HG02970 (cell line): ENCODE results near the gene CLIP1.
"Not testable (repeated sequence)": the region's sequence is repeated elsewhere in the genome, so short reads cannot be mapped to it uniquely, and the experiment has no call there.

Experiments used
- ATAC-seq: cut with Tn5 transposase; IDR thresholded peaks from one replicate; pipeline ENCODE4 v1.9.1; 2021; ENCODE audit warnings: mild to moderate bottlenecking, moderate library complexity, moderate number of reproducible peaks; ENCODE audit not compliant: unreplicated experiment, low FRiP score

Gene CLIP1

DNA sequence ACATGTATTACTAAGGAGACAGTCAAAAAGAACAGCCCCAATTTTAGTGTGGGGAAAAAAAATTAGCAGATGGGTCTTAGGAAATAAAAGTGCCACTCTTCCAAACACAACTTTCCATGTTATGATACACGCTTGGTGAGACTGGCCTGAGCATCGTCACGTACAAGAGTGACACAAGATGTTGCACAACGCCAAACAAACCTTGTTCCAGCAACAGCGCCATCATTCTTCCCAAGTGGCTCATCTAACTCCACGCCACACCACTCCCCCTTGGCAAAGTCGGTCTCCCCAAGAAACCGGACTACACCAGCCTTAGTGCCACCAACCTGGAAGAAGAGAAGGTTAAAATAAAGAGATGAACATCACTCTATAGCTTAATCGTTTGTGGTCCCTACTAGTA, 58.7 kb downstream of the CLIP1 start:
- no peak for ATAC-seq

DNA sequence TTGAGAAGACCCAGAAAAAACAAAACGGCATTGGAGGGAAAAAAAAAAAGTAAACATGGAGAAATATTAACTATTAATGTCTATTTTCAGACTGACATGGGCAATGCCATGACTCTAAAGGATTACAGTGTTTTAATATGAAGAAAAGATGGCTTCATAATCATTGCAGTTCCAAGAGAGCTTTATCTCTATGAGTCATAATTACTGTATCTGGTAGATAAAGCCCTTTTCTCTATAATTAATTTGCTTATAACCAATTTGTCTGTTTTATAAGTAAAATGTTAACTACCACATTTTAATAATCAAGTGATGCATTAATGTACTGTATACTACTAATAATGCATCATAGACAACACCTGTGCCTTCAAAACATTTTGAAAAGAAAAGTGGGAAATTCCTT, 59.7 kb downstream of the CLIP1 start:
- no peak for ATAC-seq

DNA sequence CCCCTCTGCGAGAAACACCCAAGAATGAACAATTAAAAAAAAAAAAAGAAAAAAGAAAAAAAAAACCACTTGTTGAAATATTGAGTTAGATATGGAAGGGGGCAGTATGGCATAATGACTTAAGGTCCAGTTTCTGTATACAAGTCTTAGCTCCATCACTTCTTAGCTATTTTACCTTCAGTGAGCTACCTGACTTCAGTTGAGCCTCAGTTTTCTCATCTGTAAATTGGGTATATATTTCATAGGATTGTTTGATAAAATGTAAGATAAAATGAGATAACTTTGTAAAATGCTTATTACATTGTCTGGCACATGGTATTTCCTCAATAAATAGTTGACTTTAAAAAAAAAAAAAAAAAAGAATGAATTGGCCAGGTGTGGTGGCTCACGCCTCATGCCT, 64.1 kb downstream of the CLIP1 start:
- ATAC-seq: not testable (repeated sequence)

DNA sequence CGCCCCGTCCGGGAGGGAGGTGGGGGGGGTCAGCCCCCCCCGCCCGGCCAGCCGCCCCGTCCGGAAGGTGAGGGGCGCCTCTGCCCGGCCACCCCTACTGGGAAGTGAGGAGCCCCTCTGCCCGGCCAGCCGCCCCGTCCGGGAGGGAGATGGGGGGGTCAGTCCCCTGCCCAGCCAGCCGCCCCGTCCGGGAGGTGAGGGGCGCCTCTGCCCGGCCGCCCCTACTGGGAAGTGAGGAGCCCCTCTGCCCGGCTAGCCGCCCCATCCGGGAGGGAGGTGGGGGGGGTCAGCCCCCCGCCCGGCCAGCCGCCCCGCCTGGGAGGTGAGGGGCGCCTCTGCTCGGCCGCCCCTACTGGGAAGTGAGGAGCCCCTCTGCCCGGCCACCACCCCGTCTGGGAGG, 64.9 kb downstream of the CLIP1 start:
- not testable (repeated sequence) for ATAC-seq

DNA sequence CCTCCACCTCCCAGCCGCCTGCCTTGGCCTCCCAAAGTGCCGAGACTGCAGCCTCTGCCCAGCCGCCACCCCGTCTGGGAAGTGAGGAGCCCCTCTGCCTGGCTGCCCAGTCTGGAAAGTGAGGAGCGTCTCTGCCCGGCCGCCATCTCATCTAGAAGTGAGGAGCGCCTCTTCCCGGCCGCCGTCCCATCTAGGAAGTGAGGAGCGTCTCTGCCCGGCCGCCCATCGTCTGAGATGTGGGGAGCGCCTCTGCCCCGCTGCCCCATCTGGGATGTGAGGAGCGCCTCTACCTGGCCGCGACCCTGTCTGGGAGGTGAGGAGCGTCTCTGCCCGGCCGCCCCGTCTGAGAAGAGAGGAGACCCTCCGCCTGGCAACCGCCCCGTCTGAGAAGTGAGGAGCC, 65.5 kb downstream of the CLIP1 start:
- ATAC-seq: not testable (repeated sequence)

DNA sequence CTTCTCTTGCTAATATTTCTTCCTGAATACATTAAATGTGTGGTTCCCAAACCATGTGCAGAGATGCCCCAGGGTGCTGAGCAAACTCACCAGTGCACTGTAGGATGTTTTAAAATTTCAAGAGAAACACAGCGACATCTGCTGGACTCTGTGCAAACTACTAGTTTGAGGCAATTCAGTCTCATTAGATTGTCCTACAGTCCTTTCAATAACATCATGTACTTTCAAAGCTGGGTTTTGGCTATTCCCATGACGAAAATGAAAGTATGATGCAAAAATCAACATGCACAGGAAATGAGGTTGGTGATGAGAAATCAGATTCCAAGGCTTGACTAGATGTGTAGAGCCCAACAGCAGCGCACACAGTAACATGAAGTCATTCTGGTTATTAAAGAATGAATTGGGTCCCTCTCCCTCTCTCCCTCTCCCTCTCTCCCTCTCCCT, 66.3 kb downstream of the CLIP1 start:
- no peak for ATAC-seq

DNA sequence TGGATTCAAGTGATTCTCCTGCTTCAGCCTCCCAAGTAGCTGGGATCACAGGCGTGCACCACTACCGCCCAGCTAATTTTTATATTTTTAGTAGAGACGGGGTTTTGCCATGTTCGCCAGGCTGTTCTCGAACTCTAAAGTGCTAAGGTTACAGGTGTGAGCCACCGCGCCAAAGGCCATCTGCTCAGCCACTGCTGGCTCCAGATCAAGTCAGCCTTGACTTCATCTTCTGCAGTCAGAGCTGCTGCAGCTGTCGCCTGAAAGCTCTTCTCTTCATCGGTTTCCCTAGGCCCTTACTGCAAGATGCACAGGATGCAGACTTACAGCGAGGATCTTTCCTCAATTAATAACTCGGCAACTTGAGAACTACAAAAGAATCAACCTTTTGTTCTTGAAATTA, 66.8 kb downstream of the CLIP1 start:
- no peak for ATAC-seq

DNA sequence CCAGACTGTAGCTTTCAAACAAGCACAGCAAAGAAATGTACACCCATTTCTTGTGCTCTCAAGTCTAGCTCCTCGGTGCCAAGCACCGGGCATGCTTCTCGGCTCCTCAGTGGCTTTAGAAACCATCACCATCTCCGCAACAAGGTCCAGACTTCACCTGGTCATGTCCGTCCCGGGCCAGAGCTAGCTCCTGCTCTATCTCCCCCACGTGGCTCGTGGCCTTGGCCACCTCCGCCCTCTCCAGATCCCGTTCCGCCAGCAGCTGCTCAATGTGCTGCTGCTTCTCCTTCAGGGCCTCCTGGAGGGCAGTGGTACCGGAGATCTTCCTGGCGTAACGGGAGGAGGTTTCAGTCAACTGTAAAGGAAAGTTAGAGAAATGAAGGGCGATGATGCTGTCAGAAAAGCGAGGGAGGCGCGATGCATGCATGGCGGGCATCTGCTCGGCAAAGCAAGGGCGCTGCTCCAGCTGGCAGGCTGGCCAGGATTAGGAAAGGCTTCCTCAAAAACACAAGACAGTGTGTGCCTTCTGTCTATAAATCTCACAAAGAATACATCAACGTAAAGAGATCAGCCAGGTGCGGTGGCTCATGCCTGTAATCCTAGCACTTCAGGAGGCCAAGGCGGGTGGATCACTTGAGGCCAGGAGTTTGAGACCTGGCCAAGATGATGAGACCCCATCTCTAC, 67.4 kb downstream of the CLIP1 start:
- no peak for ATAC-seq

DNA sequence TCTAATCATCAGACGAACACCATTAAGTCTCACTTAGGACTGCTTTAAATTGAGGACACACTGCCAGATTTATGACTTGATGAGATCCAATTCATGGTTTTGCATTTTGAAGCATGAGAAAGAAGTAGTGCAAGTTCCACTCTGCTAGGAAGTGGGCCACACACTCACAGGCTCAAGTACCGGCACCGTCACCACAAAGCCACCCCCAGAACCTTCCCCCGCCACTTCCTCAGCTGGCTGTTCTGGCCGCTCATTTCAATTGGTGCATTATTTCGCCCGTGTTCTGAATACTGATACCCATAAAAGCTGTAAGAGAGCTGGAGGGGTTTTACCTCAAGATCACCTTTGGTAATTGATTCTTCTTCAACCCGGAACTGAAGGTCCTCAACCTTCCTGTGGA, 70.1 kb downstream of the CLIP1 start:
- ATAC-seq: no peak

DNA sequence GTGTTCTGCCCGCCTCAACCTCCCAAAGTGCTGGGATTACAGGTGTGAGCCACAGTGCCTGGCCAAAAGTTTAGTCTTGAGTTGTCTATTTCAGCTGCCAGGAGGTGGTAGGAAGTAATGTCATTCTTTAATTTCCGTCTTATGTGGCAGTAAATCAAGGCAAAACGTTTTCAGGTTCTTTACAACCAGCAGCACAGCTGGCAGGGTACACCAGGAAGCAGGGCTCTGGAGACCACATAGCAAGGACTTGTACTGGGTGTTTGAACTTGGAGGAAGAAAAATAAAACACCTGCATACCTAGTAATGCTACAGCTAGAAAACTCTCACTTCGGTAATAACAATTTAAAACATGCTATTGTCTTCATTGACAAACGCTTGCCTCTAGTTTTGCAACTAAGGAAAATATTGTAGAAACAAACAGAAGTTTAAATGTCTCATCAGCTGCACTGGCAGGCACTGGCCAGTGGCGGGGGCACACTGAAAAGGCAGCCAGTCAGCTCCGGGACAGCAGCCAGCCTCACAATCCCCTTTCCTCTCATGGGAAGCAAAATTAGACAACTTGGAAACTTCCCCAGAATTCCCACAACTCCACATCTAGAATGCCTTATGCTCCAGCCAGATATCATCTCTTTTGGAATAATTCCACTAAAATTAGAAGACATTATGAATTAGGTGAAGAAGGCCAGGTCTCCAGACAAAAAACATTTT, 72.2 kb downstream of the CLIP1 start:
- ATAC-seq: no peak

DNA sequence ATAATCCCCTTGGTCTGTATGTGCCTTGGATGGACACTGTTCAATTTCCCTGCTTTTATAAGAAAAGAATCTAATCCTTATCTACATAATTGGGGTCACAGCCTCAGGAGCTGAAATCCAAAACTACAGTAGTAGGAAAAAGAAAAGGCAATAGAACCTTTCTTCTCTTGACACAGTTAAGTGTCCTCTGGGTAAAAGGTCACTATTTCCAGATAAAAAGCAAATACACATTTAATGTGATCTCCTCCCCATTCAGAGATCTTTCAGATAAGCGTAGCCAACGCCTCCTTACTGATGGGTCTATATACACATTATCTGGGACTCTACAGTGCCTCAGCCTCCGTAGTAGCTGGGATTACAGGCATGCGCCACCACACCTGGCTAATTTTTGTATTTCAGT, 73.4 kb downstream of the CLIP1 start:
- ATAC-seq: no peak

DNA sequence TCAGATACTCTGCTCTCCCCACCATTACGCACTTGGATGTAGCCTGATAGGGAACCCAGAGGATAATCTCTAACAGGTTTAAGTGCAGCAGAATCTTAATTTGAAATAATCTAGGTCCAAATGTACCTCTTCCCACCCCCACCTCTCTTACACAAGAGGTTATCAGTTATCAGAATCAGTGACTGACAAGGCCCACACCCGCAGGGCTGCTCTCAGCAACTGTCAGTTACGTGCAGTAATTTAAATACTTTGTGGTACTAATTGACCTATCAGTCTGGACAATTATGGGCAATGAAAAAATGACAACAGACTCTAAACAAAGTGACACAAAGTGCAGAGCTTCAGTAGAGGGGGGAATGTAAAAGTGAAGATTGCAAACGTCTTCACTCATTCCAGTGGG, 74.0 kb downstream of the CLIP1 start:
- no peak for ATAC-seq

DNA sequence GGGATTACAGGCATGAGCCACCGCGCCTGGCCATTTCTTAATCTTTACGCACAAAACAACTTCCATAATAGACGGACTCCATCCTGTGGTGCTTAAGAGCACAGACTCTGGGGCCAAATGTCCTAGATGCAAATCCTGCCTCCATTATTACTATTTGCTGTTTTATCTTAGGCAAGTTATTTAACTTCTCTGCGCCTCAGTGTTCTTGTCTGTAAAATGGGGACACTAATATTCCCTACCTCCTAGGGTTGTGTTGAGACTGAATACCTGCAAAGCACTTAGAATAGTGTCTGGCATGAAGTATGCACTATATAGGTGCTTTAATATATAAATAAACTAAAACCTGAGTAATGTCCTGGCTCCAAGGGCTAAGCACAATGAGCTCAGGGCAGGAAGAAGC, 76.4 kb downstream of the CLIP1 start:
- no peak for ATAC-seq

DNA sequence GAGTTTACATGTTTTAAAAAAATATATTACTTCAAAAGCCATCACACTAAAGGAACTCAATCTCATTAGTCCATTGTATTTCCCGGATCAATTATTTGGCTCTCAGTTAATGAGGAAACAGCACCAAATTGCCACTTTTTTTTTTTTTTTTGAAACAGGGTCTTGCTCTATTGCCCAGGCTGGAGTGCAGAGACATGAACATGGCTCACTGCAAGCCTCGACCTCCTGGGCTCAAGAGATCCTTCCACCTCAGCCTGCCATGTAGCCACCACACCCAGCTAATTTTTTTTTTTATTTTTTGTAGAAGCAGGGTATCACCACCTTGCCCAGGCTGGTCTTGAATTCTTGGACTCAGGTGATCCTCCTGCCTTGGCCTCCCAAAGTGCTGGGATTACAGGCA, 77.4 kb downstream of the CLIP1 start:
- no peak for ATAC-seq

DNA sequence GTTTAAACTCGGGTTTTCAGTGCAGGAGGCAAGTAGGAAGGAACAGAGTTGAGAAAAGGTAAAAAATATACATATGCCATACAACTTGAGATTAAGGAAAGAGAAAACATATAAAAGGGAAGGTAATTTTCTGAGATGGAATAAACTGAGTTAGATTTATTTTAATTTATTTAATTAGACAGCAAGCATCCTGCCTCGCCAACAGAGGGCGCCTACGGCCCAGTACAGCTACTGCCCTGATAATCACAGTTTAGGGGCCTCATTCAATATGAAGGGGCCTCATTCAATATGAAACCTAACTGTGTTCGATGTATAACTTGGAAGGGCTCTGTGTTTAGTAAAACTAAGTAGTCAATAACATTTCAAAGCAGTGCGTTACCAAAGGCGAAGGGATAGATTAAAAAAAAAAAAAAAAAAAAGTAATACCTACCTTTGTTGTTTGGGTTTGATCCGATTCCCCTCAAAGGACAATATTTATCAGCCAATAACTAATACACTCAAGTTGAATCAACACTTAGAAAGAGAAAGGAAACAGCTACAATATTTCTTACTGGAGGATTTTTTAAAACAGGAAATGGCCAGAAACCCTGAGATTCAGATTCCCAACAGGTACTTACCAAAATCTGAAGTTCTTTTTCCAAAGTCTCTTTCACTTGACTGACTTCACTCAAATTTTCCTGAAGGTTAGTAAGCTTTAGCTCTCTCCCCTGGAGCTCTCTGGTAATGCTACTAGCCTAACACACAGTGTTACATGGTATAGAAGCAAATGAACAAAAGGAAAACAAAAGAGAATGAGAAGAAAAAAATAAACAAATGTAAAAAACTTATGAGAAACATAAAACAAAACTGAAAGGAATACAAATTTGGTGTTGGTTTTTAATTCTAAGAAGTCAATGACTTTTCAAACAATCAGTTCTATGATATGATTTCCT, 86.2 kb downstream of the CLIP1 start:
- no peak for ATAC-seq

DNA sequence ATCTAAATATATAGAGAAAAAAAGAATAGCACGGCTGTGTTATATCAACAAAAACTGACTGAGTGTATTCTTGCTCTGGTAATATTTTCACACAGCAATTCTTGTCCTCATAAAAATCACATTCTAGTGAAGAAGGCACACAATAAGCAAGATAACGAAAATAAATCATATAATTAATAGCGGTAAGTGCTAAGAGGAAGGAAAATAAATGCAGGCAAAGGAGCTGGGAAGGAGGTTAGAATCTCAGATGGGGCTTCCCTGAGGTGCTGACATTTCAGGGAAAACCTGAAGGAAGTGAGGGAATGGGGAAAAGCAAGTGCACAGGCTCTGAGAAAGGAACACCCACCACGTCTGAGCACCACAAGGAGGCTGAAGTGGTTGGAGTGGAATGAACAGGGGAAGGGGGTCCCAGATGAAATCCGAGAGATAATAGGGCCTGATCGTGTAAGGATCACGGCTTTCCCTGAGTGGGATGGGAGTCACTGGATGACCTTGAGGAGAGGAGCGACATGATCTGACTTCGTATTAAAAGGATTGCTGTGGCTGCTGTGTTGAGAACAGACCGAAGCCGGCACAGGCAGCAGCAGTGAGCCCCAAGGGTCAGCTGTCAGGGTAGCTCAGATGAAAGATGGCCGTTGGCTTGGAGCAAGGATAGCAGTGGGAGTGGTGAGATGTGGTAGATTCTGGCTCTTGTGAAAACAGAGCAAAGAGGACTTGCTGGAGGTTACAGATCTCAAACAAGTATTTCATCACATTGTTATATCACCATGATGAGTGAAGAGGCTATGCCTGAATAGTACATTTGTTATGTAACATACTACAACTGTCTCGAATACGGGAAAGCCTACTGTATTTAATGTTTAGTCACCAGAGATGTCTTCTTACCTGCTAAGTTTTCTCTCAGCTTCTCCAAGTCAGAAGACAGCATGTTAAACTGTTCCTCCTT, 89.1 kb downstream of the CLIP1 start:
- no peak for ATAC-seq

DNA sequence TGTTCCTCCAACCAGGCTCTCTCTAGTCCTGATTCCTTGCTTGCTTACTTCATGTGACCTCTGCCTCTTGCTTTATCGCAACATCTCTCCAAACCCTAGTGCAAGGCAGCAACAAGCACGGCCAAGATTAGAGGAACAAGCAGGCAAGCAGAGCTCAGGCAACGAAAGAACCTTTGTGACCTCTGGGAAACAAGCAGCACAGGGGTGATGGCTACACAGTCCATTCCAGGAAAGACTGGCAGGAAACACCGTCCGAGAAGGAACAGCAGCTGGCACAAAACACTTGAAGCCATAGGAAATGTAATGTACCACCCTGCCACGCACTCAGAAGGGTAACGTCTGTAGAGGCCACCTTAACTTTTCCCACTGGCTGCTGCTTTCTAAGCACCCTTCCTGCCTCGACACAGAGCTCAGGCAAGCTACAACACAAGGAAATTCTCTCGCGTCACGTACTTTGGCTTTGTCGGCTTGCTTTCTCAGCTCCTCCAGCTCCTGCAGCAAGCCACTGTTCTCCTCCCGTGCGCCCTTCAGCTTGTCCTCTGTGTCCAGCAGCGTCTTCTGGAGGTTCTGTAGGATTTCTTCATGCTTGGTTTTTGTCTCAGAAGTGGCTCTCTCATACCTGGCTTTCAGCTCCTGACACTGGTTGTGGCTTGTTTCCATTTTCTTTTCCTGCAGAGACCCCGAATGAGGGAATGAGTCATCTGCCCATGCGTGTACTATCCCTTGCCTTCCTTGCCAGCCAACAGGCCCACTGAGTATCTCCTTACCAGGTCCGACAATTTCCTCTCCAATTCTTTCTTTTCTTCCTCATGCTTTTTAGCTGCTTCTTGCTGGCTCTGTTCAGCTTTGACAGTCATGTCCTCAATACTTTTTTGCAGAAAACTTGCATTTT, 94.7 kb downstream of the CLIP1 start:
- no peak for ATAC-seq

DNA sequence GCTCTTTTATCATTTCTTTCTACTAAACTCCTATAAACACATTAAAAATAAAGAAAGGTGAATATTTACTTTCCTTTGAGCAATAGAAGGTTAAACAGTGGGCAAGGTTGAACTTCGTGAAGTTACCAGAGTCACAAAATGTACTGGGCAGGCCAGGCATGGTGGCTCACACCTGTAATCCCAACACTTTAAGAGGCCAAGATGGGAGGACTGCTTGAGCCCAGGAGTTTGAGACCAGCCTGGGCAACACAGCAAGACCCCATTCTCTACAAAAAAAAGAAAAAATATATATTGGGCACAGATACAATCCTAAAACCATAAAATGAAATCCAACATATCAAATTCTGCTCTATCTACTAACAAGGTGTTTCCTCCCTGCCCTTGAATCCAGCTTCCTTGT, 95.5 kb downstream of the CLIP1 start:
- no peak for ATAC-seq

DNA sequence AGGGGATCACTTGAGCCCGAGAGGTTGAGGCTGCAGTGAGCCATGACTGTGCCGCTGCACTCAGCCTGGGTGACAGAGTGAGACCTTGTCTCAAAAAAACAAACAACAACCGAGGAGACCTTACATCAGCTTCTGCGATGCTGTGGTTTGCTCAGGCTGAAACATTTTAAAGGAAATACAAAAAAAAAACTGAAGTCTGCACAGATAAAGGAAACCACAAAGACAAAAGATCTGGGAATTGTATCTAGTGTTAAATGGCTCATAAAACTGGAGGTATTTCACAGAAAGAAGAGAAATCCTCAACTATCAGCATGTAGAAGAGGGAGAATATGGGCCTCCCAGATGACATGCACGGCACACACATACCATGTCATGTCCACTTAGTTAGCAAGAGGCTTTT, 95.9 kb downstream of the CLIP1 start:
- no peak for ATAC-seq
